Measurements from ENCODE around the gene FLNB. TPM values are rescaled to one million over a fixed set of nuclear protein-coding genes. Genes with fewer than 3 reads are reported as not detected.

Gene FLNB
- total and polyA plus RNA-seq, 2 of the 13 experiments (the other 11 are each of a cell fraction or from before 2014, with no cell fraction given) = 106 to 130 TPM

GRCh38 chr3:58180940-58181587, 172.8 kb downstream of the FLNB start (continued):
- TF ChIP-seq RCOR2 (CRISPR knock-in tag; IDR thresholded peaks at IDR 0.05) (peak; percentile 79; the same call in 1 of the 2 replicates), JUNB (CRISPR knock-in tag; IDR thresholded peaks at IDR 0.05; ENCODE audit: borderline replicate concordance) (peak; percentile 75; the same call in 1 of the 2 replicates), DRAP1 (CRISPR knock-in tag; IDR thresholded peaks at IDR 0.05) (0 out of 2 replicates have a peak, but pooled peaks have one; percentile 15), DPF2 (CRISPR knock-in tag; IDR thresholded peaks at IDR 0.05; ENCODE audit: borderline replicate concordance, low read depth) (0 out of 2 replicates have a peak, but pooled peaks have one; percentile 10), MAX (IDR thresholded peaks at IDR 0.05) (peak; percentile 33; the same call in 1 of the 2 replicates), RARA (CRISPR knock-in tag; IDR thresholded peaks at IDR 0.05) (peak; percentile 61), RXRB (CRISPR knock-in tag; IDR thresholded peaks at IDR 0.05; ENCODE audit: borderline replicate concordance) (peak; percentile 61; the same call in 1 of the 2 replicates), GATAD2A (CRISPR knock-in tag; IDR thresholded peaks at IDR 0.05) (peak; percentile 51; the same call in 1 of the 2 replicates), ZNF468 (CRISPR knock-in tag; IDR thresholded peaks at IDR 0.05) (no peak), ATF3 (CRISPR knock-in tag; IDR thresholded peaks at IDR 0.05) (peak; percentile 33; the same call in 1 of the 2 replicates), RARG (CRISPR knock-in tag; IDR thresholded peaks at IDR 0.05; ENCODE audit: low read depth) (no peak), FOXP4 (CRISPR knock-in tag; IDR thresholded peaks at IDR 0.05) (peak; percentile 84), NCOA2 (CRISPR knock-in tag; IDR thresholded peaks at IDR 0.05) (0 out of 2 replicates have a peak, but pooled peaks have one; percentile 17), HDAC1 (CRISPR knock-in tag; IDR thresholded peaks at IDR 0.05) (peak; percentile 61; the same call in 1 of the 2 replicates), SMAD9 (CRISPR knock-in tag; IDR thresholded peaks at IDR 0.05) (no peak), FOXA3 (CRISPR knock-in tag; IDR thresholded peaks at IDR 0.05) (peak; percentile 95), HNRNPUL1 (IDR thresholded peaks at IDR 0.05; ENCODE audit: low read depth, low read length) (peak; percentile 69; the same call in 1 of the 2 replicates), NR2F6 (IDR thresholded peaks at IDR 0.05) (0 out of 2 replicates have a peak, but pooled peaks have one; percentile 45), NR2F6 (CRISPR knock-in tag; IDR thresholded peaks at IDR 0.05) (no peak), ZMYM4 (CRISPR knock-in tag; IDR thresholded peaks at IDR 0.05) (no peak), RBAK (CRISPR knock-in tag; IDR thresholded peaks at IDR 0.05) (no peak), ZNF788 (CRISPR knock-in tag; IDR thresholded peaks at IDR 0.05; ENCODE audit: borderline replicate concordance) (peak; percentile 31; the same call in 1 of the 2 replicates), ZNF136 (CRISPR knock-in tag; IDR thresholded peaks at IDR 0.05; ENCODE audit: low read depth) (no peak), HNF1A (IDR thresholded peaks at IDR 0.05; ENCODE audit: low read depth) (peak; percentile 88), HNF1A (CRISPR knock-in tag; IDR thresholded peaks at IDR 0.05; ENCODE audit: borderline replicate concordance) (peak; percentile 83; the same call in 1 of the 2 replicates)
